Cardiac septum (tissue), 1 donor: ENCODE data around the gene PDPK1. TPM values are rescaled to one million over a fixed set of nuclear protein-coding genes. Genes with fewer than 3 reads are reported as not detected.
A peak's percentile ranks its signal among the peaks of the same experiment; 100 is the strongest.
"Not testable (repeated sequence)": the region's sequence is repeated elsewhere in the genome, so short reads cannot be mapped to it uniquely, and the experiment has no call there.

Experiments
- DNase-seq: peaks from one replicate; pipeline ENCODE4 v3.0.0-alpha.2; 2020; ENCODE audit warnings: low spot score
- intact Hi-C: fragments of 100-400 bp; cut with DNase I; formaldehyde crosslinking; loops from one replicate; pipeline ENCODE4 v1.14.0; 2022
- total RNA-seq: library from RNA; stranded (reverse); fragmentation: NEBNext Ultra II Directional; extraction: Animal tissue kit (Norgen Biotek cat#: 25700); gene quantifications from one replicate; pipeline ENCODE4 v1.2.1, GENCODE V29; 2021
- donor health status: DM: no; HTN: no; CAD: no.

PDPK1 gene
- total RNA-seq, 1 donor from 2014 or later = 41.0 TPM

- intact Hi-C loops = loop anchor here (10.0 kb wide), 1 partner anchor 62 kb away; no protein-coding TSS in a partner anchor
- DNase-seq = no peak
Measured at GRCh38 chr16:2532494-2533141, 5.2 kb upstream of the PDPK1 start.

DNA sequence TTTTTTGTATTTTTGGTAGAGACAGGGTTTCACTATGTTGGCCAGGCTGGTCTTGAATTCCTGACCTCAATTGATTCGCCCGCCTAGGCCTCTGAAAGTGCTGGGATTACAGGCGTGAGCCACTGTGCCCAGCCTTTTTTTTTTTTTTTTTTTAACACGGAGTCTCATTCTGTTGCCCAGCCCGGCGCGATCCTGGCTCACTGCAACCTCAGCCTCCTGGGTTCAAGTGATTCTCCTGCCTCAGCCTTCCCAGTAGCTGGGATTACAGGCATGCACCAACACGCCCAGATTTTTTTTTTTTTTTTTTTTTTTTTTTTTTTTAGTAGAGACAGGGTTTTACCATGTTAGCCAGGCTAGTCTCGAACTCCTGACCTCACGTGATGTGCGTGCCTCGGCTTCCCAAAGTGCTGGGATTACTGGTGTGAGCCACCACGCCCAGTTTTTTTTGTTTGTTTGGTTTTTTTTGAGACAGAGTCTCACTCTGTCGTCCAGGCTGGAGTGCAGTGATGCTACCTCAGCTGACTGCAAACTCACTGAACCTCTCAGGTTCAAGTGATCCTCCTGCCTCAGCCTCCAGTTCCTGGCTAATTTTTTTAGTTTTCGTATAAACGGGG is 4.6 kb upstream of the PDPK1 start:
- DNase-seq = not testable (repeated sequence)
- intact Hi-C loops = loop anchor here (10.0 kb wide), 1 partner anchor 62 kb away; no protein-coding TSS in a partner anchor

DNA sequence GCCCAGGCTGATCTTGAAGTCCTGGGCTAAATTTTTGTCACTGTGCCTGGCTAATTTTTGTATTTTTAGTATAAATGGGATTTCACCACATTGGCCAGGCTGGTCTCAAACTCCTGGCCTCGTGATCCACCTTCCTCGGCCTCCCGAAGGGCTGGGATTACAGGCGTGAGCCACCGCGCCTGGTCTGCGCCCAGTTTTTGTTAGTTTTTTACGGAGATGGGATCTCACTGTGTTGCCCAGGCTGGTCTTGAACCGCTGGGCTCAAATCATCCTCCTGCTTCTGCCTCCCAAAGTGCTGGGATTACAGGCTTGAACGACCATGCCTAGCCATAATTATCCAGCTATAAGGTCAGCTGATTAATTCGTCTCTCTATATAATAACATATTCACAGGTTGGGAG is 3.9 kb upstream of the PDPK1 start:
- DNase-seq = no peak
- intact Hi-C loops = loop anchor here (10.0 kb wide), 1 partner anchor 61 kb away; no protein-coding TSS in a partner anchor

DNA sequence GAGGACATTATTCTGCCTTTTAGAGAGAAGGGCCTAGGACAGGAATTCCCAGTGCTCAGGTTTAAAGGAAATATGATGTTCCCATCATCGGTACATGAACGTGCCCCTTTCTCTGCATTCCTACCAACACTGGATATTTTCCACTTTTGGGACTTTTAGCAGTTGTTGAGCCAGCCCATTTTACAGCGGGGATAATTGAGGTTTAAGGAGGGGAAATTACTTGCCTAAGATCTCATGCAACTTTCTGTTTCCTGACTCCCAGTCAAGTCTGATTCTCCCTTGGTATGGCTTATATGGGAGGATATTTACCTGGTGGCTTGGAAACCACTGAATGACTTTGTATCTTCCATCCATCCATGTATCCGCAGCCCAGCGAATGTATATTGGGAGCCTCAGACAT is 3.5 kb upstream of the PDPK1 start:
- not testable (repeated sequence) for DNase-seq
- intact Hi-C loops = loop anchor here (10.0 kb wide), 1 partner anchor 60 kb away; no protein-coding TSS in a partner anchor

DNA sequence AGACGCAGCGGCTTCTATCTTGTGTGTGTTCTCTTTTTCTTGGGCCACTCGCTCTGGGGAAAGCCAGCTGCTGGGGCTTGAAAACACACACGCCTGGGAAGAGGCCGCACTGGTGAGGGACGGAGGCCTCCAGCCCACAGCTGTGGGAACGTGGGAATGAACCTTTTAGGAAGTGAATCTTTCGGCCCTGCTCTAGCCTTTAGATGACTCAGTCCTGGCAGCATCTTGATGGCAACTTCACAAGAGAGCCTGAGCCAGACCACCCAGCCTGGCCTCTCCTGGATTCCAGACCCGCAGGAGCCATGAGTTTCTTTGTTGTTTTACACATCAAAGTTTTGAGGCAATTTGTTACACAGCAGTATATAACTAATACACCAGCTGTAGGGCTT is 2.2 kb upstream of the PDPK1 start:
- DNase-seq = no peak
- intact Hi-C loops = loop anchor here (10.0 kb wide), 1 partner anchor 59 kb away; no protein-coding TSS in a partner anchor

DNA sequence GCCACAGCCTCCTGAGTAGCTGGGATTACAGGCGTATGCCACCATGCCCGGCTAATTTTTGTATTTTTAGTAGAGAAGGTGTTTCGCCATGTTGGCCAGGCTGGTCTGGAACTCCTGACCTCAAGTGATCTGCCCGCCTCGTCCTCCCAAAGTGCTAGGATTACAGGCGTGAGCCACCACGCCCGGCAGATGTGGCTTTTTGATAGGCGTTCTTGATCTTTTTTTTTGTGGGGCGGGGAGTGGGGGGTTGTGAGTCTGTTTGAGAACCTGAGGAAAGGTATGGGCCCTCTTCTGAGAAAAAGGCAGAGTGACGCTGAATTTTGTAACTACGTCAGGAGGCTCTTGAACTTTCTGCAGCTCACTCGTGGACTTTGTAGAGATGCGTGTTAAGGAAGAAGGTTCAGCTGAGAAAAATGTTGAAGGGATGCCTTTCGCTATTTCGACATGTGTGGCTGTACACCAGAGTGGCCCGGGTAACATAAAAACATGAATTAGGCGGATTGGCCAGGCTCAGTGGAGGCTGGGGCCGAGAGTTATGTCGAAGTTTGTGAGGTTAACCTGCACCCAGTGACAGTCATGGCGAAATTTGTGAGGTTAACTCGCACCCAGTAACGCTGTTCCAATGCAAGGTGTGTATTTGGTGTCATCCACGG is 1.5 kb downstream of the PDPK1 start:
- DNase-seq = not testable (repeated sequence)
- intact Hi-C loops = loop anchor here (10.0 kb wide), 1 partner anchor 55 kb away; no protein-coding TSS in a partner anchor

GRCh38 chr16:2539845-2540458 is 2.1 kb downstream of the PDPK1 start:
- not testable (repeated sequence) for DNase-seq
- intact Hi-C loops = loop anchor here (10.0 kb wide), 1 partner anchor 55 kb away; no protein-coding TSS in a partner anchor

DNA sequence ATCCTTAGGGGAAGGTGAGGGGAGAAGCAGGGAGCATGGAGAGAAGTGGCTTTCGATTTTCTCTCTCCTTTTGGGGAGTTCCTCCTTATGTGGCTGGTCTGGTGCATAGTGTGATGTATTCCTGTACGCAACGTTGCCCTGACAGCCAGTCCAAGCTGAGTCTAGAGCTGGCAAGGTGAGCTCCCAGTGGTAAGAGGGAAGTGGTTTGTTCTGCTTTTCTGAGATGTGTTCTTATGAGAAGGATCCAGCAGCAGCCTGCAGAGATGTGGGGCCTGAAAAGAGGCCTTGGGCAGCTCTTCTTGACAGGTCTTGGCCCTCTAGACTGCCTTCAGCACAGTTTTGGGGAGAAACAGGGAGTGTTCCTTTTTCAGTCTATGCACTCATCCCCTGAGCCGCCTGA is 3.1 kb downstream of the PDPK1 start:
- intact Hi-C loops, DNase-seq: not testable (repeated sequence)

DNA sequence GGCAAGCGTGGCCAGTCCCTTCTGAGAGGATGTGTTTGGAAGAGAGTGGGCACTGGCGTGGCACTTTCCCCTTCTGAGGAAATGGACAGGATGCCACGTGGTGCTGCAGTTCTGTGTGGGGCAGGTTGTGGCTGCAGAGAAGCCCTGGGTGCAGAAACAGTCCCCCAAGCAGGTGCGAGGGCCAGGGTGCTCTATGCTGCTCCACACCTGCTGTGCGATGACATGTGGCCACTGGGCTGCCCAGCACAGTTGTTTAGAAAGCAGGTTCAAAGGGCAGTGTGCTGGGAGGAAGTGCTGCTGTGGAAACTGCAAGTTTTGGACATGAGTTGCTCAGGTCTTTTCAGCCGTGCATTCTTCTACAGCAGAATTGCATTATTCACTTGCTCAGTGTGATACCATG is 3.6 kb downstream of the PDPK1 start:
- intact Hi-C loops, DNase-seq: not testable (repeated sequence)

GRCh38 chr16:2543771-2544170 is 6.0 kb downstream of the PDPK1 start:
- intact Hi-C loops, DNase-seq: not testable (repeated sequence)

DNA sequence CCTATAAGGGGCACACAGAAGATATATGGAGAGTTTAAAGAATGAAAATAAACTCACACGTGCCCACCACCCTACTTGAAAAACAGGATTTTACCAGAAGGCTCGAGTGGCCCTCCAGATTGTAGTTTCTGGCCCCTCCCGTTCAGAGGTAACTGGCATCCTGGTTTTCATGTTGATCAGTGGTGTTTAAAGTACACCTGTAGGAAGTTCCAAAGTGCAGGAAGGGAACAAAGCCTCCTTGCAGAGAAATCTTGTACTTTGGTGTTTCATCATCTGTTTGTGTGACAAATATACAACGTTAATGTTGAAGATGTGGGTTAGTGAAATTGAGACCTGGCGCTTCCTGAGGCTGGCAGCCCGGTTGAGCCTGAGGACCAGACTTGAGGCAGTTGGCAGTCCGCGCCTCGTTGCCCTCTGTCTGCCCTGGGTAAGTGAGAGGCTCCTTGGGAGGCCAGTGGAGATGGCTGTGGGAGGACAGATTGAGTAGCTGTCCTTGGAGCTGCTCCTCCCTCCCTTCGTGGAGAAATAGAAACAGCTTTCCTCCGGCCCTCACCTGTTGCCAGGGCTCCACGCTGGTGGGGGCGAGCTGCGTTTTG is 12.6 kb downstream of the PDPK1 start:
- intact Hi-C loops = not testable (repeated sequence)

GRCh38 chr16:2551420-2551889 is 13.6 kb downstream of the PDPK1 start:
- DNase-seq, intact Hi-C loops: not testable (repeated sequence)

More for the DNA sequence above, 12.6 kb downstream of the PDPK1 start:
- DNase-seq = not testable (repeated sequence)

DNA sequence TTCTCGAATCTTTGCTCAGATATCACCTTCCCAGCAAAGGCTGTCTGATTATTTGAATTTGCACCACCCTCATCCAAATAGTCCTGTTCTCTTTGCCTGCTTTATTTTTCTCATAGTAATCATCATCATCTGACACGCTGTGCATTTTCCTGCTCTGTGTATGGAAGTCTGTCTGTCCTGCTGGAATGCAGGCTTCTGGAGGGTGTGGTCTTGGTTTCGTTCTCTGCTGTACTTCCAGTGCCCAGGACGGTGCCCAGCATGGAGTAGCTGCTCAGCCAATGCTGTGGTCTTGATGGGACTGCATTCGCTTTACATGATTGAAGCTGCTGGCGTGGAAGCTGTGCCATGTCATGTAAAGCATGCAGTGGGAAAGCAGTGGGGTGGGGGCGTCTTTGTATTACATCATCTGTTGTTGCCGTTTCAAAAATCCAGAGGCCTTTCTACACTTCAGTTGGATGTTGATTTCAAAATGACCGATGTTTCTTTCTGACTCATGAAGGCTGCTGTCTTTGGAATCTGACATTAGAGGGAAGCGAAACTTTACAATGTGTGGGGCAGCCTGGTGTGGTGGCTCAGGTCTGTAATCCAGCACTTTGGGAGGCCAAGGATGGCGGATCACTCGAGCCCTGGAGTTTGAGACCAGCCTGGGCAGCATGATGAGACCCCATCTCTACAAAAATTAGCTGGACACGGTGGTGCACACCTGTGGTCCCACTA is 17.0 kb downstream of the PDPK1 start:
- DNase-seq, intact Hi-C loops: not testable (repeated sequence)

DNA sequence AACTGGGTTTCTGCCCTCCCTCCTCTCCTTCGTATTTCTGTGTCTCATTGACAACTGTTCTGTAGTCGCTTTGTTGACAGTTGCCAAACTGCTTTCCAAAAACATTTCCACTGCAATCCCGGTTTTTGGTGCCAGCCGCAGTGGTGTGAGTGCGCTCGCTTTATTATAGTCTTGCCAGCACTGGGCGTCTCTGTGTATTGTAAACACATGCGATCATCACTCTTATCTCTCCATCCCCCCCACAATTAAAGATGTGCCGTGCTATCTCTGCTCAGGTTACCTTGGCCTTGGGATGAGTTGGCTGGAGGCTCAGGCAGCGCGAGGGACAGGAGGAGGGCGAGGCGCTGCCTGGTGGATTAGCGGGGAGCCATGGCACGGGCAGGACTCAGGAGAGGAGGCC is 19.3 kb downstream of the PDPK1 start:
- intact Hi-C loops = not testable (repeated sequence)

GRCh38 chr16:2560131-2560797 is 22.4 kb downstream of the PDPK1 start:
- intact Hi-C loops, DNase-seq: not testable (repeated sequence)

More for the DNA sequence above, 19.3 kb downstream of the PDPK1 start:
- not testable (repeated sequence) for DNase-seq

GRCh38 chr16:2560798-2561133 is 22.9 kb downstream of the PDPK1 start:
- DNase-seq = peak; percentile 78
- intact Hi-C loops = not testable (repeated sequence)

DNA sequence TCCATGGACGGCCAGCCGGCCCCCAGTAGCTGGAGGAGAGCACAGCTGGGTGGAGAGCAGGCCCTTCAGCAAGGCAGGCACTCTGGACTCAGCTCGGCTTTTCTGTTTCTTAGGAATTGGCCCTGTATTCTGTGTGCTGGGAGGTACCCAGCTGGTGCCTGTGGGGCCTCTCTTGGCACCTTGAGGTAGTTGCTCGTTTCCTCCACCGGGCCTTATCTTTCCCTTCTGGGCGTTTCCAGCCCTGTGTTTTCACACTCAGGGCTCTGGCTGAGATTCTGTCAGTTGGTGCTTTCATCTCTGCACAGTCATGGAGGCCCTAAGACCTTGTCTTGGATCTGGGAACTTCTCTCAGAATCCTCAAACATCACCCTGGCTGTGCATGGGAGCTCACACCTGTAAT is 29.7 kb downstream of the PDPK1 start:
- DNase-seq, intact Hi-C loops: not testable (repeated sequence)

DNA sequence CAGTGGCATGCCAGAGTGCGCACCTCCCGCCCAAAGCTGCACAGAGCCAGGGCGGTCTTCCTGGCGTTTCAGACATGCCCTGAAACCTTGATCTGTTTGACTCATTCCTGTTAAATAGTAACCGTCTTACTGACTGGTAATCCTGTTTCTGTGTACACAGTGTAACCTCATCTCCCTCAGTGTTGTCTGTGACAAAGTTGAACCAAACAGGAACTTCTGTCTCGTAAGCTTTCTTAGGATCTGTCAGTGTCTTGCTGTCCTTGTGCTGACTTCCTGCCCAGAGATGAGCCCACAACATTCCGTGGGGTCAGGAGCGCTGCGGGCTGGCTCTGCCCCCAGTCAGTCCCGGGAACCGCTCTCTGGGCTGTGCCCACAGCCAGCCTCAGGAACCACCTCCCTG is 30.8 kb downstream of the PDPK1 start:
- intact Hi-C loops, DNase-seq: not testable (repeated sequence)
